ENCODE results near the gene CD27. TPM values are rescaled to one million over a fixed set of nuclear protein-coding genes. Genes with fewer than 3 reads are reported as not detected.

Gene CD27
- total and polyA plus RNA-seq, 2 of the 13 experiments (the other 11 are each of a cell fraction or from before 2014, with no cell fraction given) = 0.12 TPM; not detected in 1

GRCh38 chr12:6450869-6451347, 6.2 kb downstream of the CD27 start (continued):
- TF ChIP-seq ZNF317 (CRISPR knock-in tag; IDR thresholded peaks at IDR 0.05) (0 out of 2 replicates have a peak, but pooled peaks have one; percentile 14), KDM6A (CRISPR knock-in tag; IDR thresholded peaks at IDR 0.05; ENCODE audit: low read depth) (no peak), NKX3-1 (CRISPR knock-in tag; IDR thresholded peaks at IDR 0.05) (no peak), ZNF446 (CRISPR knock-in tag; IDR thresholded peaks at IDR 0.05) (no peak), ZZZ3 (CRISPR knock-in tag; IDR thresholded peaks at IDR 0.05; ENCODE audit: borderline replicate concordance) (no peak), ZNF572 (CRISPR knock-in tag; IDR thresholded peaks at IDR 0.05) (peak; percentile 64; the same call in 1 of the 2 replicates), GLI4 (CRISPR knock-in tag; IDR thresholded peaks at IDR 0.05; ENCODE audit: borderline replicate concordance) (no peak)

GRCh38 chr12:6451348-6452244, 6.8 kb downstream of the CD27 start, which contains the start of gene TAPBPL:
Gene TAPBPL, plus strand, starts transcription at chr12:6452042. Its CDS starts 207 bp downstream, at chr12:6452249.
- WGBS (ENCODE audit: low lambda C conversion rate) = 1% methylated on average over 17 of the region's 27 CpGs
- intact Hi-C loops (cut with micrococcal nuclease; ENCODE audit: unreplicated experiment) = no loop called here
- peak; percentile 94 for ATAC-seq
- Histone ChIP-seq H3K9me3 (ENCODE audit: low read length) (no peaks in the 10 kb centered on the region), H3K9ac (ENCODE audit: insufficient read depth, low read depth, low read length) (peak within 1 kb of the TSS; percentile 88), H3K27ac (ENCODE audit: extremely low read length, insufficient read depth, low read length) (peak within 1 kb of the TSS; percentile 90), H2AFZ (ENCODE audit: low read length) (peak within 1 kb of the TSS; percentile 39), H3K27me3 (ENCODE audit: control insufficient read depth in 1 of 2, insufficient read depth in 2 of 2, low read length in 2 of 2) (no peaks in the 10 kb centered on the region; a peak in 1 of 5 replicates), H3K79me2 (ENCODE audit: insufficient read depth, low read length) (peaks cover 4% of the 10 kb centered on the region), H3K4me1 (ENCODE audit: insufficient read depth, low read length) (peaks cover 34% of the 10 kb centered on the region), H3K4me3 (replicated peaks in 1 of 3; ENCODE audit: insufficient read depth in 1 of 3, low read depth in 2 of 3, low read length in 3 of 3) (peak within 1 kb of the TSS; percentile 87 to 94 (median 90)), H3K4me2 (ENCODE audit: low read depth, low read length) (peak within 1 kb of the TSS; percentile 95), H3K36me3 (replicated peaks in 1 of 2; ENCODE audit: control insufficient read depth in 1 of 2, insufficient read depth in 2 of 2, low read length in 2 of 2) (peaks cover 0 to 5% of the 10 kb centered on the region in 2 experiments; a peak in 3 of 5 replicates), H4K20me1 (ENCODE audit: insufficient read depth, low read length) (no peaks in the 10 kb centered on the region)
- POLR2A ChIA-PET = interaction anchor here (0.8 to 4.0 kb wide), 29 partner anchors 8 to 238 kb away, joined by 3 to 68 read pairs (median 6); partner anchors contain the start of genes GAPDH, LTBR, MRPL51 and SCNN1A
- peak; percentile 92 for FAIRE-seq
- in situ Hi-C loops (cut with HindIII; ENCODE audit: extremely low pct_ligation_motif_present, low pct_unique_long_range_greater_than_20kb) = loop anchor here (25.0 kb wide), 1 partner anchor 389 kb away; no protein-coding TSS in a partner anchor
- peak; percentile 89 for DNase-seq (ENCODE audit: low spot score)
- TSS peak; percentile 81 for BruUV-seq (replicated peaks)
- CTCF ChIA-PET (ENCODE audit: low intra/inter-chr PET ratio, low total read pairs) = no interaction called here
- 0 out of 2 replicates have a peak, but pooled peaks have one; percentile 28 for TF ChIP-seq GZF1 (CRISPR knock-in tag; IDR thresholded peaks at IDR 0.05)
- TF ChIP-seq ZBTB25 (CRISPR knock-in tag; IDR thresholded peaks at IDR 0.05) = no peak
- no peak for TF ChIP-seq TCF7 (IDR thresholded peaks at IDR 0.05; ENCODE audit: low read depth)
- 0 out of 2 replicates have a peak, but pooled peaks have one; percentile 67 for TF ChIP-seq ZNF773 (CRISPR knock-in tag; IDR thresholded peaks at IDR 0.05; ENCODE audit: borderline replicate concordance)
- TF ChIP-seq ZBTB37 (CRISPR knock-in tag; IDR thresholded peaks at IDR 0.05) = no peak
- no peak for TF ChIP-seq GRHL1 (CRISPR knock-in tag; conservative IDR thresholded peaks at IDR 0.05)
- TF ChIP-seq ZNF629 (CRISPR knock-in tag; conservative IDR thresholded peaks at IDR 0.05) = no peak
- TF ChIP-seq ZNF333 (CRISPR knock-in tag; IDR thresholded peaks at IDR 0.05; ENCODE audit: borderline replicate concordance) = no peak; the same call in 1 of the 2 replicates
- peak; percentile 52 for TF ChIP-seq SP2 (CRISPR knock-in tag; IDR thresholded peaks at IDR 0.05)
- peak; percentile 34 for TF ChIP-seq PHF5A (CRISPR knock-in tag; IDR thresholded peaks at IDR 0.05; ENCODE audit: low read depth, unreplicated experiment)
- 0 out of 2 replicates have a peak, but pooled peaks have one; percentile 65 for TF ChIP-seq PRMT3 (CRISPR knock-in tag; IDR thresholded peaks at IDR 0.05; ENCODE audit: borderline replicate concordance, low read depth)
